GM21526 (cell line): Measurements from ENCODE around the gene PHF12.

ENCODE experiments used
- ATAC-seq: cut with Tn5 transposase; IDR thresholded peaks from one replicate; pipeline ENCODE4 v1.9.1; 2021; ENCODE audit warnings: moderate library complexity; ENCODE audit not compliant: unreplicated experiment, low FRiP score

Gene PHF12

DNA sequence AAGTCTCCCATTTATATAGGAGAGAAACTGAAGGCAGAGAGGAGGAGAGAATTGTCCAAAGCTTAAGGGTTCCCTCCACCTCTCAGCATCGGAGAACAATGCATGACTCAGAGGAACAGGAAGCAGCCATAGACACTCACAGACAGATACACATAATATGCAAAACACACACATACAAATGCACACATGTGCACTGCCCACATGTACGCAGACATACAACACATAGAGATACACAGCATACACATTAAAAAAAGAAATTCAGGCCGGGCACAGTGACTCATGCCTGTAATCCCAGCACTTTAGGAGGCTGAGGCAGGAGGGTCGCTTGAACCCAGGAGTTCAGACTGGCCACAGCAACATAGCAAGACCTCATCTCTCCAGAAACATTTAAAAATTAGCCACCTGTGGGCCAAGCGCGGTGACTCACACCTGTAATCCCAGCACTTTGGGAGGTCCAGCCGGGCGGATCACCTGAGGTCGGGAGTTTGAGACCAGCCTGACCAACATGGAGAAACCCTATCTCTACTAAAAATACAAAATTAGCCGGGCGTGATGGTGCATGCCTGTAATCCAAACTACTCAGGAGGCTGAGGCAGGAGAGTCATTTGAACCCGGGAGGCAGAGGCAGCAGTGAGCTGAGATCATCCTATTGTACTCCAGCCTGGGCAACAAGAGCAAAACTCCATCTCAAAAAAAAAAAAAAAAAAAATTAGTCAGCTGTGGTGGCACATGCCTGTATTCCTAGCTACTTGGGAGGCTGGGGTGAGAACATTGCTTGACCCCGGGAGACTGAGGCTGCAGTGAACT lies 85.2 kb downstream of the PHF12 start:
- no peak for ATAC-seq

- ATAC-seq, result no peak
Measured at GRCh38 chr17:28864991-28865849, 86.1 kb downstream of the PHF12 start.

DNA sequence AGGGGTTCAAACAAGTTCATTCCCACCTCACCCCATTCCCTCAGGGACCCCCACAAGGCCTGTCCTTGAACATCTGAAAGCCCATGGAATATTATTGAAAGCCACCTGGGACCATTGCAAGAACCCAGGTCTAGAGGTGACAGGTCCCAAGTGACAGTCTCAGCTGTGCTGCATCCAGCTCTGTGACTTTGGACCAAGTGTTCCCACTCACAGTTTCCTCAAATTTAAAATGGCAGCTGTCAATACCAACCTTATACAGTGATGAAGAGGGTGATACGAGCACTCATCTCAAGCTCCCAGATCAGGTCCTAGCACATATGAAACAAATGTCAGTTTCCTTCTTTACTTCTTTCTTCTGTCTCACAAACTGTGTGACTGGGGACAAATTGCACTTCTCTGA lies 87.4 kb downstream of the PHF12 start:
- ATAC-seq, result no peak

DNA sequence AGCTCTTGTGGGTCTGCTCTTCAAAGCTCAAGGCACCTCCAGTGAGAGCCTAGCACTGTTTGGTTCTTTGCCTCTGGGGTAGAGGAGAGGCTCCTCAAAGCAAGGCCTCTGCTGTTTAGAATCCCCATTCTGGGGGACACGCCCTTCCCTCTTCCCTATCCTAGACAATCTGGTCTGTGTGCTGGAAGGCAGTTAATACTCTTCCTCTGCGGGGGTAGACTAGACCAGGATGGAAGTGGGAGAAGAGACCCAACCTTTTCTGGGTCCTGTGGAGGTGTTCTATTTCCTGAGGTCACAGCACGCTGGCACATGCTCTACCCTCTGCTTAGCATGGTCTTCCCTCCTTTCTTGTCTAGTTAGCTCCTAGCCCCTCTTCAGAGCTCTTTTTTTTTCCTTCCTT lies 88.8 kb downstream of the PHF12 start:
- ATAC-seq, result no peak

GRCh38 chr17:28861393-28862203 lies 89.7 kb downstream of the PHF12 start:
- ATAC-seq, result no peak

GRCh38 chr17:28860363-28860808 lies 90.9 kb downstream of the PHF12 start:
- no peak for ATAC-seq

- ATAC-seq, result no peak
Measured at GRCh38 chr17:28858801-28859355, 92.4 kb downstream of the PHF12 start.

GRCh38 chr17:28857905-28858800 lies 93.2 kb downstream of the PHF12 start:
- ATAC-seq, result no peak

GRCh38 chr17:28856028-28856574 lies 95.2 kb downstream of the PHF12 start:
- no peak for ATAC-seq

GRCh38 chr17:28855336-28855679 lies 96.0 kb downstream of the PHF12 start:
- no peak for ATAC-seq
